NCI-H524 treated with DMSO at 0.1 percent for 48 hours (cell line): ENCODE data around the gene RALGPS2.

Source experiments
- DNase-seq: peaks from one replicate; lab custom pipeline; 2025; lab: John Stamatoyannopoulos, UW

Gene RALGPS2

DNA sequence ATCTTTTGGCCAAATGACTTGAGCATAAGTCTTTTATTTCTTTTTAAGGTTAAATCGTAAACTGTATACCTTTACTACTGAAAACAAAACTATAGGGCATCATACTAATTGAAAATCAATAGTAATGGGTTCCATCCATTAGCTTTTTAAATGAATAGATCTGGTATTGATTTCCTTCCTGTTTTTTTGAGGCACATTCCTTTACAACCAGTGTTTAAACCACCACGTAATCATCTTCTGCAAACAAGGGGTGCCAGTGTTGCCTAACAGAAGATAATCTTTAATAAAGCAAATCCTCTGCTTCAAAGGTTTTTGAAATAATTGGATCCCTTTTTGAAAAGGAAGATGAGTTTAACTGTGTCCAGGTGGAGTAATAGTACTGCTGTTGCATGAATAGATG, 194.5 kb downstream of the RALGPS2 start:
- DNase-seq = no peak

DNA sequence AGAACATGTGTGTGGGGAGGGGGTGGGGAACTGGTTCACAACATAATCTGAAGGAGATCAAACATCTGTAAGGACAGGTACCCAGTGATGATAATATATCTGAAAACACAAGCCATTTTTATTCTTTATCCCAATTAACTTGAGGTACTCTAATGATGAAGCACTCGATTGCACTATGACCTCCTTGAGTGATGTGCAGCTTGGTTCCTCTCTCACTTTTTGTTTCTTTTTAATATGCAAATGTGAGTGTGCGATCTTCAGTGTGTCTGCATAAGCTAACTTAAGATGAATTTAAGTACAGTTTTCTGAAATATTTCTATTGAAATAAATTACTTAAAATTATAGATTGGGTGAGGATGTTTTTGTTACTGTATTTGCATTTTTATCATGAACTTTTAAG, 196.5 kb downstream of the RALGPS2 start:
- no peak for DNase-seq

DNA sequence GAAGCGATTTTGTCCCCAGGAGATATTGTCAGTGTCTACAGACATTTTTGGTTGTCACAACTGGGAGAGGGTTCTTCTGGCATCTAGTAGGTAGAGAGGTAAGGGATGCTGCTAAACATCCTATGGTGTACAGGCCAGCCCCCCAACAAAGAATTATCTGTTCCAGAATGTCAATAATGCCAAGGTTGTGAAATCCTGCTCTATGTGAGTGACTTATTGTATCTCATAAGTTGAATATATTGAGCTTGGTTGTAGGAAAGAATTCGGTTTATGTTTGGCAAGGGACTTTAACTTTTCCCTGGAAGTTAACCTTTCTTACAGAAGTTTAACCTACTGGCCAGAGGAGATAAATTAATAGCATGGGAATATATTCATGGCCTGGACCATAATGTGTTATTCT, 198.5 kb downstream of the RALGPS2 start:
- DNase-seq = no peak

DNA sequence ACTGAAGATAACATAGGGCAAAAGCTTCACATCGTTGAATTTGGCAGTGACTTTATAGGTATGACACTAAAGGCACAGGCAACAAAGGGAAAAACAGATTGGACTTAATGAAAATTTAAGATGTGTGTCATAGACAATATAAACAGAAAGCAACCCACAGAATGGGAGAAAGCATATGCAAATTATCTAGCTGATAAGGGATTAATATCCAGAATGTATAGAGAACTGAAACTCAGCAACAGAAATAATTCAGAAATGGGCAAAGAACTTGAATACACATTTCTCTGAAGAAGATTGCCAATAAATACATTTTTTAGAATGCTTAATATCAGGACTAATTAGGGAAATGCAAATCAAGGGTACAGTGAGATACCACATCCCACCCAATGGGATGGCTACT, 201.0 kb downstream of the RALGPS2 start:
- DNase-seq = no peak

DNA sequence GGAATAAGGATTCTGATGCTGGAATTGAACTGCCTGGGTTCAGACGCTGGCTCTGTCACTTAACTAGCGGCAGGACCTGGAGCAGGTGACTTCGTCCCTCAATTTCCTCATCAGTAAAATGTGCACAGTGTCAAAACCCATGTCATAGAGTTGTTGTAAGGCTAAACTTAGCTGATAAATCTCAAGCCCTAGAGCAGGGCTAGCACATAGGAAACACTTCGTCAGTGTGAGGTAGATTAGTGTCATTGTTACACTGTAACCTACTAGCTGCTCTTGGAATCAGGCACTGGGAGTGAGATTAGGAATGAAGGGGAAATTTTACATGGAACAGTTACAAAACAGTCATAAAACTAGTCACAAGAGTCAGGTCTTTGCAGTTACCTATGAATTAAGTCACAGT, 202.0 kb downstream of the RALGPS2 start:
- DNase-seq = no peak

DNA sequence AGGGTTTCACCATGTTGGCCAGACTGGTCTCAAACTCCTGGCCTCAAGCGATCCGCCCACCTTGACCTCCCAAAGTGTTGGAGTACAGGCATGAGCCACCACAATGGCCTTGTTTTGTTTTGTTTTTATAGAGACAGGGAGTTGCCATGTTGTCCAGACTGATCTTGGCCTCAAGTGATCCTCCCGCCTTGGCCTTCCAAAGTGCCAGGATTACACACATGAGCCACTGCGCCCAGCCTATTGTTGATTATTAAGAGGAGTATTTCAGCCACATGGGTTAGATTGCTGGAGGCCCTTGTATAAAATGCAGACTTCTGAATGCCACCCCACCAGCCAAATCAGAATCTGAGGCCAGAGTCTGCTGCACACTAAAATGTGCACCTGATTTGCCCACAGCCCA, 203.0 kb downstream of the RALGPS2 start:
- DNase-seq = no peak

DNA sequence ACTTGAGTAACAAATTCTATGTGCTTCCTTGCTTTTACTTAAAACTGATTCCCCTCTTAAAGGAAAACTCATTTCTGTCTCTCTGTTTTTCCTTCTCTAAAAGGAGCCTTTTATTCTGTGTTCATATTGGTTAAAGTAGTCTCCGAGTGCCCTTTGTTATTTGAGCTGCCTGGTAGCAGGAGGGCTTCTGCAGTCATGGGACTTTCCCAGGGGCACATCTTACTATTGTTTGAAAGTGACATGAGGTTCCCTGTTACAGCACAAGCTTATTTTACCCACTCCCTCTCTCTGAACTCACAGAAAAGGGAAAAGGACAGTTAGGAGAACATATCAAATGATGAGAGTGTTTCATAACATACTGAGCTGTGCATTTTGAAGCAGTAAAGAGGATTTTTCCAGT, 203.9 kb downstream of the RALGPS2 start:
- no peak for DNase-seq

DNA sequence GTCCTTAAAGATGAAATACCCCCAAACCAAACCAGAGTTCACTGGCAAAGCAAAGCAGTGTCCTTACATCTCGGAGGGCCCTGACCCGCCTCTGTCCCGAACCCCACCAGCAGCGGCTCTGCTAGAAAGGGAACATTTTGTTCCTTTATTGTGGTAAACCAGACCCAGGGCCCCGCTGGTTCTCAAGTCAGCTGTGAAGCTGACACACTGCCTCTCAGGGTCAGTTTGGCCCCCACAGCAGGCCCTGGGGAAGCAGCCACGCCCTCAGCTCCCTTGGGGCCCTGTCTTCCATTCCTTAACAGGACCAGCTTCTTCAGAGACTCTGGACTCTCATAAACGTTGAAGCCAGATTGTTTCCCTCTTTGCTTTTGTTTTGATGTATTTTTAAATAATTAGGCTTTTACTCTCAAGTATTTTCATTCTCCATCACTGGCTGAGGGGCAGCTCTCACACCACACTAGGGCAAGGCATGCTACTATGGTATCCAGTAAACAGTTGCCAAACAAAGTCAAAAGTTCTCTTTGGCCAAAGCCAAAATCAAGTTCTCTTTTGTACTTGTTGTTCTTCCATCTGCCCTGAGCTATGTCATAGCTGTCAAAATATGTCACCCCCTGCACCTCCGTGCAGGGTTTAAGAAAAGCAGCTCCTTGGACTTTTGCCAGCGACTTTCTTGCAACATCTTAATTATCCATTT, 207.0 kb downstream of the RALGPS2 start:
- no peak for DNase-seq

DNA sequence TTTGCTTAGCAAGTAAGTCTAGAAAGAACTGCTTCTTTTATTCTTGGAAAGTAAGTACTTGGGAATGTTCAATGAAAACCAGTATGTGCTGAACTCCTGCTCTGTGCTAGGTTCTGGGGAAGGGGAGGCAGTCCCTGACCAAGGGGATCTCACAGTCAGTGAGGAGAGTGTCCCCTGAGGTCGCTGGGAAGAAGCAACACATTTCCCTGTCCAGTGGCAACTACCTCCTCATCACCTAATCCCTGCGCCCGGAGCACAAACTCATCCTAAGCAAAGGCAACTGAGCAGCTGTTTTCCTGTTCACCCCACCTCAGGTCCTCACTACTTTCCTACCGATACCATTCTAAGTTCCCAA, 207.5 kb downstream of the RALGPS2 start:
- DNase-seq = no peak

DNA sequence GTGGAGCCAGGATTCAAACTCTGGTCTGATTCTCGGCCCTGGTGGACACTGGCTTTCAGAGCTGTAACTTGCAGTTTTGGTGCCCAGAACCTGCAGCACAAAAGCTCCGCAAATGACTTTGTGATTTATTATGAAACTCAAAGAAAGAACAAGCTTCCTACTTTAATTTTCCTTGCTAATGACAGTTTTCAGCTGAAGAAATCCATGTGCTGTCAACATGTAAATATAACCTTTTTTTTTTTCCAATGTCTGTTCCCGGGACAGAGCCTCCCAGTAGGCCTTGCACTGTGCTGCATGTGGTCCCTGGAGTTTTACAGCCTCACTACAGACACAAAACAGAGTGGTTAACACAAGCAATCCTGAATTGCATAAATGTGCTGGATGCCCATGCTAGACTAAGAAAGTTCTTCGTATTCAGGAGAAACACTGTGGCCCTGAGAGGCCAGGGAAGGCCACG, 208.1 kb downstream of the RALGPS2 start:
- DNase-seq = no peak

DNA sequence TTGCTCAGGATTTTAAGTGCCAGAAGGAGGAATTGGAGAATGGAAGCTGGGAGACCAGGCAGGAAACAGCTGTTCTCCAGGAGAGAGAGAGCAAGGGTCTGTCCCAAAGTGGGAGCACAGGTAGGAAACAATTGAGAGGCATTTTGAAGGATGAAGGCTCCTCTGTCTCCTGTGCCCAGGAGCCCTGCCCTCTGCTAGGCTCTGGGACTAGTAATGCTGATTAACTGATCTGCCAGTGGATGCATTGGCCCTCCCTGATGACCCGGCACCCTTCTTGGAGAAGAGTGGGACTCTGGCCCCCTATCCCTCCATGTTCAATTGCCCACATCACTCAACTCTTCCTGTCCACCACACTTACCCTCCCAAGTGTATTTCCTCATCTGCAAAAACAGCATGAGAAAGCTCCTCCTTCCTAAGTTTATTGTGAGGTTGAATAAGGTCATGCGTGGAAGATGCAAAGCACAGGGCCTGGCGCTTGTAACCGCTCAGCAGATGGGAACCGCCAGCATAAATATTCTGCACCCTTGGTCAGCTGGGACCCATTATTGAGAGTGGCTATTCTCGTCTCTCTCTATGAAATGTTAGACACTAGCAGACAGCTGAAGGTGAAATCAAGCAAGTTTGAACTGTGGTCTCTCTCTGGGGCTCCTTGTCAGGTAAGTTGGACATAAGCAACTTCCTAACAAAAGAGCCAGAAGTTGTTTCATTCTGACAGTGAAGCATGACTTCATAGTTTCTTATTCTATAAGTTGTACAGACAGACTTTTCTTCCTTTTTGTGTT, 208.9 kb downstream of the RALGPS2 start:
- no peak for DNase-seq

DNA sequence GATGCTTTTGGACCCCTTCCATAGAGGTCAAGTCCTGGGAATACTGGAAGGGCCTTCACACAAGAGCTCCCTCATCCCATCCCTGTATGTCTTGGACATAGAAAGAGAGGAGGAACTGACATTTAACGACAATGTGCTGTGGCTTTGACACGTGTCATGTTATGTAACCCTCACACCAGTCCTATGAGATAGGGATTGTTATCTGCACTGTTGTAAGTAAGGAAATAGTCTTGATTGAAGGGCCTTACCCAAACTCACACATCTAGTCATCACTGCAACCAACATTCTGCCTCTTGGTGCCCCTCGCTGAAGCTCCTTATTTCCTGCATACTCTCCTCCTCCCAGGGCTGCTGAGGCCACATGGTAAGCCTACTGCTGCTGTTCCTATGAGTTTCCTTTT, 209.5 kb downstream of the RALGPS2 start:
- no peak for DNase-seq

DNA sequence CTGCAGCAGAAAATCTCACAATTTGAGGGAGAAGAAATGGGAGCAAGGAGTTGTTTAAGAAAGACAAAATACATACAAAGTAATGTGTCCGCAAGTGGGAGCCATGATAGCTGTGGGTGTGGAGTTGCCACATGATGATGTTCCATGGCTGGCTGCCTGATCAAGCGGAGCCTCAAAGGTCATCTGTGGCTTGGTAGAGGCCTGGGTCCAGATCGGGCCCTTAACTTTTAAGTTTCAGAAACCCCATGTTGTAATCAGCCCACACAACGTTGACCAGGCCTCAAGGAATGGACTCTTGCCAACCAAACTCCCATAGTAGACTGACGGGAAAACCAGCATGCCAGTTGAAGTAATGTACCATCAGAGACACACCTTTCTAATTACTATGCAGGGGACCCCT, 210.6 kb downstream of the RALGPS2 start:
- no peak for DNase-seq

DNA sequence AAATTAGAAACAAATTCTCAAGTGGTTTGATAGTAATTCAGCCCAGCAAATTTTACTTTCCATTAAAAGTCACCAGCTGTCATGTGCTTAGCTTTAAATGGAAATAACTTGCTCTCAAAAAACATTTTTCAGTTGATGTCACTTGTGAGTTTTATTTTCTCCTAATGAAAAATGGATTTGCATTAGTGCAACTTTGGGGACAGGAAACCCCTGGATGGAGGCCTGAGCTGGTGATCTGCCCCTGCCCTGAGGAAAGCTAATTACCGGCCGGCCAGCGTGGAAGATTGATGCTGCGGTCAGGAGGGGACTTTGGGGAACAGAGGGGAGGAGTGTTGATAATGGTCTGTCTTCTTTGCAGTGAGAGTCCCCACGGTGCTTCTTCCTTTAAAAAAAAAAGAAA, 212.7 kb downstream of the RALGPS2 start:
- DNase-seq = no peak

DNA sequence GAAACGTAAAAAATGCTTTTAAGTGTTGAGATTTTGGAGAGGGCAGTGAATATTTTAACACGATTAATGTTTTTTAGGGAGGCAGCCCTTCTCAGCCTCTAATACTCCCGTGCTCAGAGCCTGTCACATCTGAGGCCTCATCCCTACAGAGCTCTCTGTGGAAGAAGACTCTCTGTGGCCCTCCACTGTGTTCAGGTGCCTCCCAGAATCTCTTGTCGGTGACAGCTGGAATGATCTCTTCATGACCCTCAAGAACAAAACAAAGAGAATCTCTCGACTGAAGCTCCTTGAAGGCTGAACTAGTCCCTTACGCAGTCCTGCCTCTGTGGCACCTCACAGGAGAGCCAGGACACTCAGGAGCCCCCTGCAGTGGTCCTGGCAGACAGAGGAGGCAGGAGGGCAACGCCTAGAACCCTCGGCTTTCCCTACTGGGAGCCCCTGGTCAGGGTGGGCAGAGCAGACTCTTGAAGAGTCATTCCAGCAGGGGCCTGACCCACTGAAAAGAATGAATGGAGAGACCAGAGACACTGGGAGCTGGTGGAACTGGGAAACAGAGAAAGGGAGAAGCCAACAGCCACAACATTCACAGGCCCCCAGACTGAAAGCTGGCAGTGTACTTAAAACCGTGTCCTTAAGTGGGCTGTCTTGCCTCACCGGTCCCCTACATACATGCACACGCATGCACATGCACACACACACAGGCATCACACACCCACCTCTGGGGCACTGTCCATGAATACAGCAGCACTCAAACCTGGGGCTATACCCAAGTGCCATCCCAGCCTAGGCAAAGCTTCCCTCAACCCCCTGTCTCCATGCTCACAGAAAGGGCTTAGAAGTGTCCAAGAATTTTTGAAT, 213.3 kb downstream of the RALGPS2 start:
- DNase-seq = no peak

DNA sequence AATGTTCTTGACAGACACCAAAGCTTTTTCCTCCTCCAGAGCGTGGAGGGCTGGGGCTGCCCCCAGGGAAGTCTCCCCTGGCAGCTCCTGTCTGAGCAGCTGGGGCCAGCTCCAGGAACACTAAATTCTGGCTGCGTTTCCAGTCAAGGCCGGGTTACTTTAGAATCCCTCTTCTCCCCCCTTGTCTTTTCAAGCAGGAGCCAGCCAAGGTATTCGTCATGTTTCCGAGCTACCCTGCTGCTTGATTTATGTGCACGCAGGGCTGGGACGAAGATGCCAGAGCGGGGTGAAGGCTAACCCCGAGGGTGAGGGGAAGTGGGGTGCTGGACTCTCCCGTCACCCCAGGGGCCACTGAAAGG, 213.9 kb downstream of the RALGPS2 start:
- DNase-seq = no peak

DNA sequence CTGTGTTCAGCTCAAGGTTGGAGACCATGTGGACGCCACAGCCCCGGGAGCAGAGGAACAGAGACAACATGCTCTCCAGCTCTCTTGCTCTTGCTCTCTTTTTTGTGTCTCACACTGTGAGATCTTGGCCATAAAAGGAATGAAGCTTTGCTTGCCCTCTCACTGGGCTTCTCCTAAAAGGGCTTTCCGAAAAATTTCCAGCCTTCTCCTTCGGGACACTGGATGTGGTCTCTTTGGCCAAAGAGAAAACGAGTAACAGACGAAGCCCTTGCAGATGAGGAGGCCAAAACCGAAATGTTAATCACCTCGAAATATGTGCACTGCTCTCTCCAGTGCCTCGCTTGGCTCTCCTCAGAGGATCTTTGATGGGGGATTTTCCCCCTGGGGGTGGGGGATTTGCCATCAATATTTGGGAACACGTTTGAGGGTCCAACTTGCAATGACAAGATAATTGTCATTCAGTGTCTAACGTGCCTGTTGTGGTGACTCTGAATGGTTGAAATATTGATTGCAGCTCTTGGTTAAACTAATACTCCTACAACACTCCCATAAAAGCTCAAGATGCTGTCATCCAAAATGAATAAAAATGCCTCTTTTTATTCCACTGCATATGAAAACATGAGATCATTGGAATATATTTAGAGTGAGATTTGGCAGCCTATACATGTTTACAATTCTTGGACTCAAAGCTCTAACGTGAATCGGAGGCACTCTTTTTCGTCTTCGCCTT, 214.5 kb downstream of the RALGPS2 start:
- DNase-seq = no peak

DNA sequence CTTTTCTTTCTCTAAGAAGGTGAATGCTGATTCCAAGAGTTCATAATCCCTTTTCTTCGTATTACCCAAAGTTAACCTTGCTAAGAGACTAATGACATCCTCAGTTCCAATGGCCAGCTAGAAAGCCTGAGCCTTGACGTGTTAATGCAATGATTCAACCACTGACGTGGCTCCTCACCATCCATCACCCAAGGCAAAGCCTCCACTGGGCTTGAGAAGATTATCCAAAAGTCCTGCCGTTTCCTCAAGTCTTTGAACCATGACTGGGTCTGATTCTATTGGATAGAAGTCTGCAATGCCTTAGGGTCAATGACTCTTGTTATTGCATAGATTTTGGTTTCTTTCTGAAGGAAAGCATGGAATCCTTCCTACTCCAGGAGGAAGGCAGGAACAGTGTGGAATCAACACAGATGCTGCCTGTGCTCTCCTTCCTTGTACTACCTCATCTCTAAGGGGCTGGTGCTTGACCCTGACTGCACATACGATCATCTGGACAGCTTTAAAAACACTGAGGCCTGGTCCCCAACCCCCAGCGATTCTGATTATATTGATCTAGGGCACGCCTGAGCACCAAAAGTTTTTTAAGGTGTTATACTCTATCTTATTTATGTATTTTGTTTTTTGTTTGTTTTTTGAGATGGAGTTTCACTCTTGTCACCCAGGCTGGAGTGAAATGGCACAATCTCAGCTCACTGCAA, 215.2 kb downstream of the RALGPS2 start:
- DNase-seq = no peak

DNA sequence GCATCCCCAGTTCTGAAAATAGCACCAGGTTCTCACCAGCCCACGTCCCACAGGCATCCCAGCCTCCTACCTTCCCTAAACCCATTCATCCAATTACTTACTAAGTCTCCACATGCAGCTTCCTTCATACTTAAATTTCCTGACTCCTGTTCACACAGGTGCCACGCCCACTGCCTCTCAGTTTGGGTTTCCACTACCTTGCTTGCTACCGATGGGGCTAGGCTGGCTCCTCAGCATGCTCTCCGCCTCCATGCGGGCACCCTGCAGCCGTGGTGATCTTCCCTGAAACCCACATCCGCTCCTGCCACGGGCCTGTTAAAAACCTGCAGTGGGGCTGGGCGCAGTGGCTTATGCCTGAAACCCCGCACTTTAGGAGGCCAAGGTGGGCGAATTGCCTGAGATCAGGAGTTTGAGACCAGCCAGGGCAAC, 216.2 kb downstream of the RALGPS2 start:
- DNase-seq = no peak

DNA sequence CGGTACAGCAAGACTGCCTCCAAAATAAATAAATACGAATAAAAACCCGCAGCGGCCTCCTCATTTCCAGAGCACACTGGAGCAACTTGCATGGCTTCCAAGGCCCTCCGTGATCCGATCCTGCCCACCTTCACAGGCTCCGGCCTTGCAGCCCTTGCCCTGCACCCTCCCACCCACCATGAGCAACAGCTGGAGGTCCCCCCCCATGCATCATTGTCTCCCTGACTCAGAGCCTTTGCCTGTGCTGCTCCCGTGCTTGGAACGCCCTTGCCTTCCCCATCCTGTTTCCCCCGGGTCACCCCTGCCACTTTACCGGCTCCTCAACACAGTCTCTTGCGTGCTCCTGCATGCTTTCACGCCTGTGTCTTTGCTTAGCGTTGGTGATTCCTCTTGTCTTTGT, 216.8 kb downstream of the RALGPS2 start:
- DNase-seq = no peak
